ENCODE results near the gene ULBP3.
"Not testable (repeated sequence)": the region's sequence is repeated elsewhere in the genome, so short reads cannot be mapped to it uniquely, and the experiment has no call there.

Gene ULBP3

DNA sequence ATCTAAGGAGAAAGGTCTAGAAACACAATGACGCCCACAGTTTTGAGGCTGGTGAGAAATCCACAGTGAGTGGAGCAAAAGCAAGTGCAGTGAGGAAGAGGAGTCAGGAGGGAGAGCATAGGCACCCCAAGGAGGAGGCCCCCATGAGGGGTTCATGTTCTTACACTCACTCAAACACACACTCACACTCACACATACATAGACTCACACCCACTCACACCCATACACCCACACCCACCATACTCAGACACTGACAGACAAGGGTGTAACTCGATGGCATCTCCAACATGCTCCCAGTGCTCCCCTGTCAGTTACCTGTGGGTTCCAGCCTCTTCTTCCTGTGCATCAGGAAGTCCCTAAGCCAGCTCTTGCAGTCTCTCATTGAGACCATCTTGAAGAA is 3.8 kb downstream of the ULBP3 start:
- Histone ChIP-seq H3K9me3 (no peaks in the 10 kb centered on the region), H3K36me3 (no peaks in the 10 kb centered on the region), H3K27me3 (no peaks in the 10 kb centered on the region), H3K4me1 (no peaks in the 10 kb centered on the region), H3K4me3 (ENCODE audit: low read depth, low read length) (no peak overlapping the region)
- TF ChIP-seq, protein P1, sequence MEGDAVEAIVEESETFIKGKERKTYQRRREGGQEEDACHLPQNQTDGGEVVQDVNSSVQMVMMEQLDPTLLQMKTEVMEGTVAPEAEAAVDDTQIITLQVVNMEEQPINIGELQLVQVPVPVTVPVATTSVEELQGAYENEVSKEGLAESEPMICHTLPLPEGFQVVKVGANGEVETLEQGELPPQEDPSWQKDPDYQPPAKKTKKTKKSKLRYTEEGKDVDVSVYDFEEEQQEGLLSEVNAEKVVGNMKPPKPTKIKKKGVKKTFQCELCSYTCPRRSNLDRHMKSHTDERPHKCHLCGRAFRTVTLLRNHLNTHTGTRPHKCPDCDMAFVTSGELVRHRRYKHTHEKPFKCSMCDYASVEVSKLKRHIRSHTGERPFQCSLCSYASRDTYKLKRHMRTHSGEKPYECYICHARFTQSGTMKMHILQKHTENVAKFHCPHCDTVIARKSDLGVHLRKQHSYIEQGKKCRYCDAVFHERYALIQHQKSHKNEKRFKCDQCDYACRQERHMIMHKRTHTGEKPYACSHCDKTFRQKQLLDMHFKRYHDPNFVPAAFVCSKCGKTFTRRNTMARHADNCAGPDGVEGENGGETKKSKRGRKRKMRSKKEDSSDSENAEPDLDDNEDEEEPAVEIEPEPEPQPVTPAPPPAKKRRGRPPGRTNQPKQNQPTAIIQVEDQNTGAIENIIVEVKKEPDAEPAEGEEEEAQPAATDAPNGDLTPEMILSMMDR (IDR thresholded peaks at IDR 0.05; ENCODE audit: low read depth, low read length) = no peak
- no peak for DNase-seq

DNA sequence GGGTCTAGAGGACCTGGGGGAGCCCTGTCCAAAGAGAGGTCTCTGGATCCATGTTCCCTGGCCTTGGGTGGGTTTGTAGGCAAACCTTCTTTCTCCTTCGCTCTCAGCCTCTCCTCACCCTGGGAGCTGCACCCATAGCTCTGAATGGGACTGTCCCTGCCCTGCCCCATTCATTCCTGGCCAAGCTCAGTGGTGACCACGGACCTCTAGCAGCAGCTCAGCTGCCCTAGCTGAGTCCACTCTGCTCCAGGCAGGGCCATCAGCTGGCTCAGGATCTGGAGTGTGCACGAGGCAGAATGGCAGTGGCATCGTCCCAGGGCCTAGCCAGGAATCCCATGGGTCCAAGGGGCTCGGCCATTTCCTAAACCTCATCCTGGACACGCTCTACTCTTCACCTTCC is 5.3 kb downstream of the ULBP3 start:
- Histone ChIP-seq H3K27me3 (peaks cover 7% of the 10 kb centered on the region), H3K9me3 (no peaks in the 10 kb centered on the region), H3K4me1 (no peaks in the 10 kb centered on the region), H3K36me3 (no peaks in the 10 kb centered on the region), H3K4me3 (ENCODE audit: low read depth, low read length) (no peak overlapping the region)
- TF ChIP-seq, protein P1 (IDR thresholded peaks at IDR 0.05; ENCODE audit: low read depth, low read length) = no peak
- DNase-seq = no peak

DNA sequence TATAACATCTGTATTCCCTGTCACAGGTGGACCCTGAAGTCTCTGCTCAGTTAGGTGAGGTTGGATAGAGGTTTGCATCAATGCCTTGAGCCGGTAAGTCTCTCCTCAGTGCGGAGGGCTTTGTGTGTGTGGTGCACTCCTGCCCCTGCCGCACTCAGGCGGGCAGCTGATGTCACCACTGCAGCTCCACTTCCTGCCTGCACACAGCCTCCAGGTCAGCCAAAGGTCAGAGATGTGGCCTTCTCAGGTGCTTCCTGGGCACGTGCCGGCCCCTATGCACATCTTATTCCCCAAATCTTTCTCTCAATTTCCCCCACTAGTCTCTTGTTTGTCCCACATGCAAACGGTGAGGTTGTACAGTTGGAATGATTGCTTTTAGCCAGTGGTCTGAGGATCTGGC is 8.9 kb downstream of the ULBP3 start:
- H3K4me1 ChIP-seq; H3K36me3 ChIP-seq; H3K4me3 ChIP-seq (ENCODE audit: low read depth, low read length); H3K9me3 ChIP-seq; DNase-seq: not testable (repeated sequence)
- peaks cover 36% of the 10 kb centered on the region for H3K27me3 ChIP-seq

DNA sequence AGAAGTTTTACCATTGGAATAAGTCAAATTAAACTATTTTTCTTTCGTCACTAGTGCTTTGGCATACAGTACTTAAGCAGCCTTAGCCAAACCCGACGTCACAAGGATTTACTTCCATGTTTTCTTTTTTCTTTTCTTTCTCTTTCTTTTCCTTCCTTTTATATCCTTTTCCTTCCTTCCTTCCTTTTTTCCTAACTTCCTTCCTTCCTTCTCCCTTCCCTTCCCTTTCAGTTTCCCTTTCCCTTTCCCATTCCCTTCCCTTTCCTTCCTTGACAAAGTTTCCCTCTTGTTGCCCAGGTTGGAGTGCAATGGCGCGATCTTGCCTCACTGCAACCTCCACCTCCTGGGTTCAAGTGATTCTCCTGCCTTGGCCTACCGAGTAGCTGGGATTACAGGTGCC is 9.9 kb downstream of the ULBP3 start:
- Histone ChIP-seq H3K4me1 (no peaks in the 10 kb centered on the region), H3K36me3 (no peaks in the 10 kb centered on the region), H3K27me3 (peaks cover 46% of the 10 kb centered on the region), H3K9me3 (no peaks in the 10 kb centered on the region), H3K4me3 (ENCODE audit: low read depth, low read length) (no peak overlapping the region)
- TF ChIP-seq, protein P1 (IDR thresholded peaks at IDR 0.05; ENCODE audit: low read depth, low read length) = no peak
- DNase-seq = no peak

DNA sequence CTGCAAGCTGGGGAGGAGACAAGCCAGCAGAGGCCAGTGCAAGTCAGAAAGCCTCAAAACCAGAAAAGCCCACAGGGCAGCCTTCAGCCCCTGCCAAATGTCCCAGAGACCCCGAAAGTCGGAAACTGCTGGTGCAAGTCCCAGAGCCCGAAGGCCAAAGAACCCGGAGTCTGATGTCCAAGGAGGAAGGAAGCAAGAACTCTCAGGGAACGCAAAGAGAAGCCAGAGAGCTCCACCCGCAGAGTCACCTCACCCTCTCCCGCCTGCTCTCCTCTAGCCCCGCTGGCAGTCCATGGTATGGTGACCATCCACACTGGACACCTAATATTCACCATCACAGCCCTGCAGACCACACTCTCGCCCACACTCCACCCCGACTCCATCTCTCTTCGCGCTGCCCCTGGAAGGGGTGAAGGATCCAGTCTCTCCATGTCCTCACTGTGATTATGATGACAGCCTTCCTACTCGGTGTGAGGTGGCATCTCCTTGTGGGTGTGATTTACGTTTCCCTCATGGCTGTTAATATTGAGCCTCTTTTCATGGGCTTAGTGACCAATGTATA is 10.6 kb downstream of the ULBP3 start:
- no peaks in the 10 kb centered on the region for H3K36me3 ChIP-seq
- H3K27me3 ChIP-seq = peaks cover 50% of the 10 kb centered on the region
- H3K9me3 ChIP-seq = no peaks in the 10 kb centered on the region
- H3K4me3 ChIP-seq (ENCODE audit: low read depth, low read length) = no peak overlapping the region
- no peak for DNase-seq
- no peaks in the 10 kb centered on the region for H3K4me1 ChIP-seq
- TF ChIP-seq, protein P1 (IDR thresholded peaks at IDR 0.05; ENCODE audit: low read depth, low read length) = no peak

DNA sequence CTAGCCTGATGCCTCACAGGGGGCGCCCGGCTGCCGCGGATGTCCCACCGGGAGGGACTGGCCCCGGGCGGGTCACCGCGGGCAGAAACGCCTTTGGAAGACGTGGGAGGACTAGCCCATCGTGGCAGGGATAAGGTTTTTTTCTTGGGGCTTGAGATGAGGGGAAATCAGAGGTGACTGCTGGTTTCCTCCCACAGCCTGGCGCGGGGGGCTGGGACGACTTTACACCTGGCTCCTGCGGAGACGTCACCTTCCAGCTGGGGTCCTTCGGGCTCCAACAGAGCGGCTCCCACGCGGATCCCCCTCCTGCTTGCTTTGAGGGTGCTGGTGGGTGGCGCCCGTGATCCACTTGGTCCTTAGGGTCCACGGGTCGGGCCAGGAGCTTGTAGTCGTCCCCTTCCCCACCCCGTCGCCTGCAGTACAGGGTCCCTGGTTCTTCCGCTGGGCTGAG is 11.4 kb downstream of the ULBP3 start:
- Histone ChIP-seq H3K9me3 (no peaks in the 10 kb centered on the region), H3K27me3 (peaks cover 55% of the 10 kb centered on the region), H3K4me1 (no peaks in the 10 kb centered on the region), H3K36me3 (no peaks in the 10 kb centered on the region), H3K4me3 (ENCODE audit: low read depth, low read length) (no peak overlapping the region)
- TF ChIP-seq, protein P1 (IDR thresholded peaks at IDR 0.05; ENCODE audit: low read depth, low read length) = no peak
- DNase-seq = no peak

DNA sequence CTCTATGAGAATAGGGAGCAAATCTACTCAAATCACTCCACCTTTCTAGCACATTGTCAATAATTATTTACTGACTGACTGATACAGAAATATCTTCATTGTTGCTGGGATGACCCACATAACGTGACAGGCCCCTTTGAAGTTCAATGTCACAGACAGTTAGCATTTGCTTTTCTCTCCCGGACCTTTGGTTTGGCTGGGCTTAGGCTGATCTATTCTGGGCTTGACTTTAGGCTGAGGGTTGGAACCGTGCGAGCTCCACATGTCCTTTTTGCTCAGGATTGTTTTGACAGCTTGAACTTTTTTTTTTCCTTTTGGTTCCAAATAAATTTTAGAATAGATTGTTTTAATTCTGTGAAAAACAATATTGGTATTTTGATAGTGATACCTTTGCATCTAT is 12.0 kb downstream of the ULBP3 start:
- Histone ChIP-seq H3K4me3 (ENCODE audit: low read depth, low read length) (no peak overlapping the region), H3K9me3 (no peaks in the 10 kb centered on the region), H3K36me3 (no peaks in the 10 kb centered on the region), H3K4me1 (no peaks in the 10 kb centered on the region), H3K27me3 (peaks cover 60% of the 10 kb centered on the region)
- DNase-seq = no peak
- TF ChIP-seq, protein P1 (IDR thresholded peaks at IDR 0.05; ENCODE audit: low read depth, low read length) = no peak
